ENCODE results near the gene ATXN1. TPM values are rescaled to one million over a fixed set of nuclear protein-coding genes. Genes with fewer than 3 reads are reported as not detected.

ATXN1 gene
- total RNA-seq, 1 donor from 2014 or later: 71.2 TPM

DNA sequence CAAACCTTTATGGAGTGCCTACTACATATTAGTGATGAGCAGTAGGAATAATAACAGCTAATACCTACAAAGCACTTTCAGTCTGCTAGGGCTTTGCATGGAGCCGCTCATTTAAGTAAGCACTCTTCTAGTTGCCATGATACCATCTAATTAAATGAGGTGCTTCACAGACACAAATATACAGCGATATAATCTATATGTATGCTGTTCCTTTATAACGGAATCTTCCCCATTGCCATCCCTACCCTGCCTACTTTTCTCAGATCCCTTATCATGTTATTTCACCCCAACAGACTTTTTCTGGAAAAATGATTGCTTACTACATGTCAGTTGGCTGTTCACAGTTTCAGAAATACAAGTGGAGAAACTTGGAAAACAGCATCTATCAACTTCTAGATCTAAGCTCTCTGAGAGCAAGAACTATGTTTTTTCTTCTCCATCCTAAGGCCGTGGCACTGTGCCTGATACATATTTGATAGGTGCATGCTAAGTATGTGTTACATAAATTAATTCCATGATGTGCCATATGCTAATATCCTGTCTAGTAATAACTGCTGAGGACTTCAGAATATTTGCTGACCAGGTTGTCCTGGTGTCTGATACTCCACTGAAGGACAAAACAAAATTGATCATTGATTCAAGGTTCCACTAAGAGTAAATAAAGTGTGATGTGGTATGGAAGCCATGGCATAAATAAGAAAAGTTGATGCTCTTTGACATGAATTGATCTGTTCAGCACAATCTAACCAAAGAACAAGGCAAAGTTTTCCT, 398.3 kb downstream of the ATXN1 start:
- Histone ChIP-seq H3K9me3 (no peaks in the 10 kb centered on the region), H3K4me3 (no peak overlapping the region), H3K36me3 (no peaks in the 10 kb centered on the region), H3K27ac (no peak overlapping the region), H3K4me1 (no peaks in the 10 kb centered on the region), H3K27me3 (no peaks in the 10 kb centered on the region)
- TF ChIP-seq, protein P1, sequence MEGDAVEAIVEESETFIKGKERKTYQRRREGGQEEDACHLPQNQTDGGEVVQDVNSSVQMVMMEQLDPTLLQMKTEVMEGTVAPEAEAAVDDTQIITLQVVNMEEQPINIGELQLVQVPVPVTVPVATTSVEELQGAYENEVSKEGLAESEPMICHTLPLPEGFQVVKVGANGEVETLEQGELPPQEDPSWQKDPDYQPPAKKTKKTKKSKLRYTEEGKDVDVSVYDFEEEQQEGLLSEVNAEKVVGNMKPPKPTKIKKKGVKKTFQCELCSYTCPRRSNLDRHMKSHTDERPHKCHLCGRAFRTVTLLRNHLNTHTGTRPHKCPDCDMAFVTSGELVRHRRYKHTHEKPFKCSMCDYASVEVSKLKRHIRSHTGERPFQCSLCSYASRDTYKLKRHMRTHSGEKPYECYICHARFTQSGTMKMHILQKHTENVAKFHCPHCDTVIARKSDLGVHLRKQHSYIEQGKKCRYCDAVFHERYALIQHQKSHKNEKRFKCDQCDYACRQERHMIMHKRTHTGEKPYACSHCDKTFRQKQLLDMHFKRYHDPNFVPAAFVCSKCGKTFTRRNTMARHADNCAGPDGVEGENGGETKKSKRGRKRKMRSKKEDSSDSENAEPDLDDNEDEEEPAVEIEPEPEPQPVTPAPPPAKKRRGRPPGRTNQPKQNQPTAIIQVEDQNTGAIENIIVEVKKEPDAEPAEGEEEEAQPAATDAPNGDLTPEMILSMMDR (IDR thresholded peaks at IDR 0.05): no peak
- no peak for ATAC-seq
- DNase-seq: no peak
- intact Hi-C loops (cut with DNase I): no loop called here

DNA sequence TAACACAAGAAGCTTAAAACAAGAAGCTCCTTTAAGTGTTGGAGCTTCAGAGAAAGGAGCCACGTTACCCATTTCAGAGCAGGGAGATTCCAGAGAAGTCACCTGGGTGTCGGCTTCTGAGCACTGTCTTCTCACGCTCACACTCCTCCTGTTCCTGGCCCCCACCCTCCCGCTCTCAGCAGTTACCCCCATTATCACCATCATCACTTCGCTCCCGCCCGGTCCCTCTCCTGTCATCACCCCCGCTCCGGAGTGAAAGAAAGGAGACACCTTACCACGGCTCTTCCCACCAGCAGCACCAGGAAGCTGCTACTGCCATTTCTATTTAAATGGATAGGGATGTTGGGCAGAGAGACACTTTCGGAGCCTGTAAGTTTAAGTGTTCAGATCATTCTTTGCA, 399.0 kb downstream of the ATXN1 start:
- Histone ChIP-seq H3K27me3 (no peaks in the 10 kb centered on the region), H3K9me3 (no peaks in the 10 kb centered on the region), H3K4me3 (no peak overlapping the region), H3K4me1 (no peaks in the 10 kb centered on the region), H3K27ac (no peak overlapping the region), H3K36me3 (no peaks in the 10 kb centered on the region)
- DNase-seq: no peak
- ATAC-seq: no peak
- intact Hi-C loops (cut with DNase I): no loop called here
- TF ChIP-seq, protein P1 (IDR thresholded peaks at IDR 0.05): no peak

DNA sequence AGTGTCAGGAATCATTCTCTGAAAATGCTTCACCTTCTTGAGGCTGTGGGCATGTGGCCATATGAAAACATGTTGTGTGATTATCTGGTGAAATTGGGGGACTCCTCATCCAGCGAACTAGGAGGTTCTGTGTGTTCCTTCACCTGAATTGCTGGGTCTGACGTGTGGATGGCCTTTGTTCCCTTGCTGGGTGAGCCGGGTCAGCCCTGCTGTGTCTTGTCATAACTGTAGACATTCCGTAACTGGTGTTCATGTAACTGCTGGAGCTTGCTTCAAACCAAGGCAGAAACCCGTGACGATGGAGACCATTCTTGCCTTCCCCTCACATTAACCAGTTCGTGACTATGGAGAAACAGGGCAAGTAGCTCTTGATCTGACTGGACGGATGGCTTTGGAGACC, 399.4 kb downstream of the ATXN1 start:
- Histone ChIP-seq H3K4me3 (no peak overlapping the region), H3K27me3 (no peaks in the 10 kb centered on the region), H3K27ac (no peak overlapping the region), H3K4me1 (no peaks in the 10 kb centered on the region), H3K9me3 (no peaks in the 10 kb centered on the region), H3K36me3 (no peaks in the 10 kb centered on the region)
- no peak for ATAC-seq
- TF ChIP-seq, protein P1 (IDR thresholded peaks at IDR 0.05): no peak
- no peak for DNase-seq
- intact Hi-C loops (cut with DNase I): no loop called here

DNA sequence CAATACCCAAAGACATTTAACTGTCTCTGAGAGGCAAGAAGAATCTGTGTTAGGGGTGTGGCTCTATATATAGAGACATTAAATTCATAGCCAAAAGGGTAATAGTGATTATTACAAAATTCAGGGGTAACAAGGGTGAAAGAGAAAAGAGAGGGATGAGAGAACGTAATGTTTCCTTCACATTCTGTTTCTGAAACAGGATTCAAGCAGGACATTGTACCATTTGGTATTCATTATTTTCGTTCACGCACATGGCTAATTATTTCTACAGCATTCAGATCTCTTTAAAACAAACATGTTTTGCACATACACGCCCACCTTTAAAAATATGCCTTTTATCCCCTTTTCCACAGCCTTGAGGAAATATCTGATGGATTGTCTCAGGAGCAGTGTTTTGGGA, 400.1 kb downstream of the ATXN1 start:
- no peak overlapping the region for H3K27ac ChIP-seq
- TF ChIP-seq, protein P1 (IDR thresholded peaks at IDR 0.05): no peak
- ATAC-seq: no peak
- no peaks in the 10 kb centered on the region for H3K36me3 ChIP-seq
- no peaks in the 10 kb centered on the region for H3K9me3 ChIP-seq
- H3K4me3 ChIP-seq: no peak overlapping the region
- intact Hi-C loops (cut with DNase I): no loop called here
- no peak for DNase-seq
- H3K27me3 ChIP-seq: no peaks in the 10 kb centered on the region
- H3K4me1 ChIP-seq: no peaks in the 10 kb centered on the region

DNA sequence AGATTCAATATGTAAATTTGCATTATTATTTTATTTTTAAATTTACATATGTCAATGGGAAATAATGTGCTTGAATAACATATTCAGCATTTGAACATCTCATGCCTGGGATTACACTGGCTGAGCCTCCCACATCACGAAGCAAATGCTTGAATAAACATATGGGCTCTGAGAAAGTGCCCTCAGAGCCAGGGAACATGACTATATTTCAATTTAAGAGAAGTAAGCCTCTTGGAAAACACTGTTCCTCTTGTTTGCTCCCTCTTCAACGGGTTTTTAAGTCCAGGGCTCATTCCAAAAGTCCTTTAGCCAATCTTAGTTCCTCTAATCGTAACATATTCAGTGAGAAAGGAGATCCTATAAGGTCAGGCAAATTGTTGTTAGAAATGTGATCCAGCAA, 400.9 kb downstream of the ATXN1 start:
- Histone ChIP-seq H3K27ac (no peak overlapping the region), H3K4me1 (no peaks in the 10 kb centered on the region), H3K27me3 (no peaks in the 10 kb centered on the region), H3K9me3 (no peaks in the 10 kb centered on the region), H3K4me3 (no peak overlapping the region), H3K36me3 (no peaks in the 10 kb centered on the region)
- intact Hi-C loops (cut with DNase I): no loop called here
- ATAC-seq (no peak), DNase-seq (no peak)
- TF ChIP-seq, protein P1 (IDR thresholded peaks at IDR 0.05): no peak

Data from upper lobe of right lung (tissue), 1 donor.